Occipital lobe (tissue), 2 donors: ENCODE measurements around the gene DPP7. TPM values are rescaled to one million over a fixed set of nuclear protein-coding genes. Genes with fewer than 3 reads are reported as not detected.
A peak's percentile ranks its signal among the peaks of the same experiment; 100 is the strongest.

Experiments used
- DNase-seq: peaks from one replicate; lab custom pipeline; 2025; lab: John Stamatoyannopoulos, UW
- total RNA-seq: library from RNA; depleted of rRNA; stranded (reverse); fragments of >200 nt; gene quantifications from one replicate; pipeline ENCODE4 v1.2.3, GENCODE V29; 2014

The DPP7 gene
- total RNA-seq, result 17.6 TPM

DNA sequence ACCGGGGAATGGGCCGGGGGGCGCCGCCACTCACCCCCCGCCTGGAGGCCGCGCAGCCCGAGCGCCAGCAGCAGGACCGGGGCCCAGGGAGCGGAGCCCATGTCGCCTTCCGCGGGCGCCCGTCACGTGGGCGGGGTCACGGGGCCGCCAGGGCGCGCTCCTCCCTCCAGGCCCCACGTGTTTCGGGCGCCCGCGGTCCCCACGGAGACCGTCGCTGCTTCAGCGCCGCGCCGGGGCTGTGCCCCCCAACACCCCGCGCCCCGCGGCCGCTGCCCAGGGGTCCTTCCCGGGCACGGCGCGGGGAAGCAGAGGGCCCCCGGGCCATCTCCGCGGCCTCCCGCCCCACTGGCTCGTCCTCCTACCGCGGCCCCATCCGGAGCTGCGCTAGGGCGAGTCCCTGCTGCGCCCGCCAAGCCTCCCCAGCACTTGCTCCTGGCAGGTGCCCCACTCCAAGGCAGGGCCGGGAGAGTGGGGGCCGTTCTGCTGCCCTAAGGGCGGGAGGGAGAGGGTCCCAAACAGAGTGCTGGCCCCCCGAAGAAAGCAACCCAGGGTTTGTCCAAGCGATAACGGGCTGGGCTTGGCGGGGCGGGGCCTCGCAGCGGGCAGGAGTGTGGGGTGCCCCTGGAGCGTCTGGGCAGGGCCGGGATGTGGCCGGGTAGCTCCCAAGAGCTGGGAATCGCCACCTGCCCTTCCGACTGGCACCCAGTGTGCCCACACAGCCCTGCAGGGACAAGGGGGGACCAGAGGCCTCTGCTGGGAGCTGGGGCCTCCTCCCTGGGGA lies at the start of gene DPP7:
Gene DPP7 (minus strand): TSS at position 121 of the 781 bp plus-strand sequence. CDS start 20 bp downstream, at position 101.
- DNase-seq, result peak; percentile 61

DNA sequence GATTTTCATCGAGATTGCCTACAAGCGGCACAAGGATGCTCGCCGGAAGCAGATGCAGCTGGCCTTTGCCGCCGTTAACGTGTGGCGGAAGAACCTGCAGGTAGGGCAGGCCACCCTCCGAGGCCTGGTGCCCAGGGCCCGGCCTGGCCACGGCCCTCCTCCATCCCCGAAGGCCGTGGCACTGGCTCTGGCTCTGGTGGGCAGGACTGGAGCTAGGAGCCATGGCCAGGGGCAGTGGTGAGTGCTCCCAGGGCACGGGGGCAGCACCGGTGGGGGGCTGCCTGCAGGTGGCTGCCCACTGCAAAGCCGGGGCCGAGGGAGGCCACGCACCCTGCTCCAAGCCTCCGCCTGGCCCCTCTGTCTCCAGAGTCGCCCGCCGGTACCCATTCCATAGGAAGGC lies 49.3 kb upstream of the DPP7 start:
- DNase-seq, result no peak

DNA sequence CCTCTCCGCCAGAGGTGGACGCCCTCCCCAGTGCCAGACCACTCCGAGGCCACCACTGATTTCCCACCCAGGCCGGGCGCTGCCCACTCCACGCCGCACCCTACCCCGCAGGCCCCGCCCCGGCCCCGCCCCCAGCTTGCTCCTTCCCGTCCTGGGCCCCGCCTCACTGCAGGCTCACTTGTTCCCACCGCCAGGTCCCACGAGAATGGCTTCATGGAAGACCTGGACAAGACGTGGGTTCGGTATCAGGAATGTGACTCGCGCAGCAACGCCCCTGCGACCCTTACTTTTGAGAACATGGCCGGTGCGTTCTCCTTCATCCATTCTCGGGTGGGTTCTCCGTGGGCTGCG lies 48.8 kb upstream of the DPP7 start:
- DNase-seq, result no peak

DNA sequence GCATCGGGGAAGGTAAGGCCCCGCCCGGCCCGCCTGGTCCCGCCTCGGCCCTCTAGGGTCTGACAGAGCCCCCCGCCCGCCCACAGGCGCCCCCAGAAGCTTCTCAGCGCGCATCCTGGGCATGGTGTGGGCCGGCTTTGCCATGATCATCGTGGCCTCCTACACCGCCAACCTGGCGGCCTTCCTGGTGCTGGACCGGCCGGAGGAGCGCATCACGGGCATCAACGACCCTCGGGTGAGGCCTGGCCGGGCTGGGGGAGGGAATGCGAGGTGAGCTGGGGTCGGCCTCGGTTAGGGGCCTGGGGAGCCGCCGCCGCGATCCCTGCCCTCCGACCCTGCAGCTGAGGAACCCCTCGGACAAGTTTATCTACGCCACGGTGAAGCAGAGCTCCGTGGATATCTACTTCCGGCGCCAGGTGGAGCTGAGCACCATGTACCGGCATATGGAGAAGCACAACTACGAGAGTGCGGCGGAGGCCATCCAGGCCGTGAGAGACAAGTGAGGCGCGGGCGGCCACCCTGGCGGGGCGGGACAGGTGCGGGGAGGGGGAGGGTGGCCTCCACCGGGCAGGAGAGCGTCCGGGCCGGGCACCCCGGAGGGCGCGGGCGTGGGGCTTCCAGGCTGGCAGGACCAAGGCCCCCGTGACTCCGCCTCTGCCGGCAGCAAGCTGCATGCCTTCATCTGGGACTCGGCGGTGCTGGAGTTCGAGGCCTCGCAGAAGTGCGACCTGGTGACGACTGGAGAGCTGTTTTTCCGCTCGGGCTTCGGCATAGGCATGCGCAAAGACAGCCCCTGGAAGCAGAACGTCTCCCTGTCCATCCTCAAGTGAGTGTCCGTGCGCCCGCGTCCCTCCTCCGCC lies 48.2 kb upstream of the DPP7 start:
- no peak for DNase-seq

DNA sequence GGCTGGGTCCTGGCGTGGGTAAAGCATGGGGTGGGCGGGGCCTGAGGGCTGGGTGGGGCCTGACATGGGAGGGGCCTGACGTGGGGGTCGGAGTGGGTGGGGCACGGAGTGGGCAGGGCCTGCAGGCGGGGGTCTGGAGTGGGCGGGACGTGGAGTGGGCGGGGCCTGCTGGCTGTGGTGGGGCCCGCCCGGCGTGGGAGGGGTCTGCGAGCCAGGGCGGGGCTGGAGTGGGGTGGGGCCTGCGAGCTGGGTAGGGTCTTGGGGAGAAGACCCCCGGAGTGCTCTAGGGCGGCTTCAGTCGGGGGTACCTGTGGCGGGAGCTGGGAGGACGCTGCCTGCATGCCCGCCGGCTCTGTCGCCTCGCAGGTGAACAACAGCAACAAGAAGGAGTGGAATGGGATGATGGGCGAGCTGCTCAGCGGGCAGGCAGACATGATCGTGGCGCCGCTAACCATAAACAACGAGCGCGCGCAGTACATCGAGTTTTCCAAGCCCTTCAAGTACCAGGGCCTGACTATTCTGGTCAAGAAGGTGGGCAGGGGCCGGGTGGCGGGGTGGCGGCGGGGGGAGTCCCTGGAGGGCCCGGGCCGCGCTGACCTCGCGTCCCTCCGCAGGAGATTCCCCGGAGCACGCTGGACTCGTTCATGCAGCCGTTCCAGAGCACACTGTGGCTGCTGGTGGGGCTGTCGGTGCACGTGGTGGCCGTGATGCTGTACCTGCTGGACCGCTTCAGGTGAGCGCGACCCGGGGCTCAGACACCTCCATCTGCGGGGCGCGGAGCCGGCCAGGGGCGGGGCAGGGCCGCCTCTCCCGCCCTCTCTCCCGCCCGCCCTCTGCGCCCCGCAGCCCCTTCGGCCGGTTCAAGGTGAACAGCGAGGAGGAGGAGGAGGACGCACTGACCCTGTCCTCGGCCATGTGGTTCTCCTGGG lies 47.3 kb upstream of the DPP7 start:
- no peak for DNase-seq

DNA sequence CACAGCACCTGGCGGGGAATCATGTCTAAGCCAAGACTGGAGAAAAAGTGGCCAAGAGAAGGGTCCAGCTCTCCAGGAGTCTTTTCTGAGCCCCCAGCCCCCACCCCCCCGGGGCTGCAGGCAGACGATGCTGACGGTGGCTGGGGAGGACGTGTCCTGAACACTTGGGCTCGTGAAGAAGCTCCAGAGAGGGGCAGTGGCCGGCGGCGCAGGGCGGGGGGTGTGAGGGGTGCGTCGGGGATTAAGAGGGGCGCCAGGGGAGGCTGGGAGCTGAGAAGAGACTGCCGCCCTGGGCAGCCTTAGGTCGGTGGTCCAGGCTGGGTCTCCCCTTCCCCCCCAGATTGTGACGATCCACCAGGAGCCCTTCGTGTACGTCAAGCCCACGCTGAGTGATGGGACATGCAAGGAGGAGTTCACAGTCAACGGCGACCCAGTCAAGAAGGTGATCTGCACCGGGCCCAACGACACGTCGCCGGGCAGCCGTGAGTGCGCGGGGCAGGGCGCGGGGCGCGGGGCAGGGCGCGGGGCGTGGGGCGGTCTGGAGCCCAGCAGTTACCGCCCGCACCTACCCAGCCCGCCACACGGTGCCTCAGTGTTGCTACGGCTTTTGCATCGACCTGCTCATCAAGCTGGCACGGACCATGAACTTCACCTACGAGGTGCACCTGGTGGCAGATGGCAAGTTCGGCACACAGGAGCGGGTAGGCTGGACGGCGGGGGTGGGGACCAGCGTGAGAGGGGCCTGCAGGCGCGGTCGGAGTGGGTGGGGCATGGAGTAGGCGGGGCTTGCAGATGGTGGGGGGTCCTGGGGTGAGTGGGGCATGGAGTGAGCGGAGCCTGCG lies 46.4 kb upstream of the DPP7 start:
- DNase-seq, result no peak

DNA sequence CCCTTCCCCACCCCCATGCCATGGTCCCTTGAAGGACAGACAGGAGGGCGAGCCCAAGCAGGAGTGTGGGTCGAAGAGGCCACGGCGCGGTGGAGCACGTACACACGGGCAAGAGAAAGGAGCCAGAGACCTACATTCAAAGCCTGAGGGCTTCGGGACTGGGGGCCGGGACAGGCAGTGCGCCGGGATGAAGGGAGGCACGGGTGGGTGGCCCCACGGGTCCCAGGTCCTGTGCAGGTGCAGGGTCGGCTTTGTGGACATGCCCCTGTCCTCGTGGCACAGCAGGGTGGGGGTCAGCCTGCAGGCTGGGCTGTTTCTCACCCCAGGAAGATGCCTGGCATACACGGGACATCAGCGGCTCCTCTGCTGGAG lies 45.5 kb upstream of the DPP7 start:
- DNase-seq, result no peak

DNA sequence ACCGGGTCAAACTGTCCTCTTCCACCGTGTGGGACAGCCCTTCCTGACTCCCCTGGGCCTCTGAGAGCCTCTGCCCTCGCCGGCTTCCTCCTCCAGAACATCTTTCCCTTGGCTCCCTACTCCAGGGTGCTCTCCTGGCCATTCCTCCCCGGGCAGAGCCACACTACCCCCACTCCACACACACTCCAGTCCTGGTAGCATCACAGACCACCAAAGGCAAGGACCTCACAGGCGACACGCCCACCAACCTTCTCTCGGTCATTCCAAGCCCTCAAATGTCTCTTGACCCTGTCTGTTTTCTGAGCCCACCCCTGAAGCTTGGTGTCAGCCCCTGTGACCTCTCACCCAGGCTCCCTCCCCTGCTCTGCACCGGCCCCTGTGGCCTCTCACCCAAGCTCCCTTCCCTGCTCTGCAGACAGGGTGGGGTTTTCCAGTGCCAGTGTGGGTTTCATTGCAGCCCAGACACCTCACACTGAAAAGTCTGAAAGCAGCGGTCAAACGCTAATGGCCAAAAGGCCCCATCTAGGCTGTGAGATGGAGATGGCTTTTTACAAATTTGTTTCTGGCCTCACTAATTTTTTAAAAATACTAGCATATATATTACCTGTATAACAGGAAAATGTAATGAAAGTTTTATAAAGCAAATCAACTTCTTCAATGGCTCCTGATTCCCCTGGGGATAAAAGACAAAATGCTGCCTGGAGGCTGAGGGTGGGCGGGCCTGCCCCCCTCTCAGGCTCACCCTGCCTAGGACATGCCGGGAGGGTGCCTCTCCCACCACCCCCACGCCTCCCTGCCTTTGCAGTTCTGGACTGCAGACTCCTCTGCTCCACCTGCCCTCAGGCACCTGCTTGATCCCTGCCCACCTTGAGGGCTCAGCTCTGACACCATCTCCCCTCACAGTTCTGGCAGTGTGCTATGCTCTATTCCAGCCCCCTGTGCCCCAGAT lies 44.8 kb upstream of the DPP7 start:
- DNase-seq, result no peak

DNA sequence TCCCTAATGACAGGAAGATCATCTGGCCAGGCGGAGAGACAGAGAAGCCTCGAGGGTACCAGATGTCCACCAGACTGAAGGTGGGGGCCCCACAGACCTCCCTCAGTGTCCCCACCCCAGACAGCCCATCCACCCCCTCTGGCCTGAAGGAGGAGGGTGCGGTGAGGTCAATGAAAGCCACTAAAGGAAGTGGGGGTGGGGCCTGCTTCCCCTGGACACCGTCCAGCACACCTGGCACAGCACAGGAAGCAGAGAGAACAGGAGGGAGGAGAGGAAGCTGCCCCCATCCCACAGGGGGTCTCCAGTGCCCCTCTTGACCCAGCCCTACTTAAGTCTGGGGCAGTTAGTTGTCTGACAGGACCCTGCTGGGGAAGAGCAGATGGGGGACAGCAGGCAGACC lies 44.1 kb upstream of the DPP7 start:
- DNase-seq, result no peak

DNA sequence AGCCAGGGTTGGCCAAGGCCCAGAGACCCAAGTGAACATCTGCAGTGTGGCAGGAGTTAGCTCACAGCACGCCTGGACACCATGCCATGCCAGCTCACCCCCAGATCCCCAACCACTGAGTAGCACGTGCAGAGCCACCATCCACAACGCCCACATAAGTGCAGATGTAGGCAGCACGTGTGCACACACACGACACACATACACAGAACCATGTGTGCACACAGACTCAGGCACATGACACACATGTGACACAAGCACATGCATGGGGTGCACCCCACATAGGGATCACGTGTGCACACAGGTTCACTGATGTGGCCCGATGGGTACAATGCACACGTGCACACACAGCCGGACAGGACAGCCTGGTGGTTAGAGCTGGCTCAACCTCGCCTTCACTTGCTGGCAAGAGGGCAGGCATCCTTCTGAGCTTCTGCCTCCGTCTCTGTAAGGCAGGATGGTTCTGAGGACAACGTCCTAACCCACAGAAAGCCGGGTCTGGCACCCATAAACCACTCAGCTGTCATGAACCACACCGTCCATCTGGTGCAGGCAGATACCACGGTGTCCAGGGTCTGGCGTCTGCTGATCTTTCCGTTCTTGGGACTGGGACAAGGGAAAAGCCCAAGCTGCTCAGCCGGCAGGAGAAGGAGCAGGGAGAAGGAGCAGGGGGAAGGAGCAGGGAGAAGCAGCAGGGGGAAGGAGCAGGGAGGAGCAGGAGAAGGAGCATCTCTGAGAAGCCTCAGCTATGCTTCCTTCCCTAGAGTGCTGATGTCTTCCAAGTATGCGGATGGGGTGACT lies 43.3 kb upstream of the DPP7 start:
- DNase-seq, result peak; percentile 21

DNA sequence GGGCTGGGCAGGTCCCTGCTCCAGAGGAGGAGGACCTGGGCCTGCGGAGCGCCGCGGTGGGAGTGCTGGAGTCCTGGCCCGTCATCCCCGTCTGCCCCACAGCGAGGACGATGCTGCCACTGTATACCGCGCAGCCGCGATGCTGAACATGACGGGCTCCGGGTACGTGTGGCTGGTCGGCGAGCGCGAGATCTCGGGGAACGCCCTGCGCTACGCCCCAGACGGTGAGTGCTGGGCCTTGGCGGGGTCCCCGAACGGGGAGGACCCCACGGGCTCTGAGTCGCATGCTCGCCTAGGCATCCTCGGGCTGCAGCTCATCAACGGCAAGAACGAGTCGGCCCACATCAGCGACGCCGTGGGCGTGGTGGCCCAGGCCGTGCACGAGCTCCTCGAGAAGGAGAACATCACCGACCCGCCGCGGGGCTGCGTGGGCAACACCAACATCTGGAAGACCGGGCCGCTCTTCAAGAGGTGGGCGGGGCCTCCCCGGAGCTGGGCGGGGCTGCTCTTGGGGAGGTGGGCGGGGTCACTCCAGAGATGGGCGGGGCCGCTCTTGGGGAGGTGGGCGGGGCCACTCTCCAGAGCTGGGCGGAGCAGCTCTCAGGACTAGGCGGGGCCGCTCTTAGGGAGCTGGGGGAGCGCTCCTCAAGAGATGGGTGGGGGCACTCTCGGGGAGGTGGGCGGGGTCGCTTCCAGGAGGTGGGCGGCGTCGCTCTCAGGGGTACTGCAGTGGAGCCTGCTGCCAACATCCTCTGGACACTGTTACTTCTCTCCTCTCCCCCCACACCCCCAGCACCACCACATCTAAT lies 42.2 kb upstream of the DPP7 start:
- DNase-seq, result peak; percentile 50

DNA sequence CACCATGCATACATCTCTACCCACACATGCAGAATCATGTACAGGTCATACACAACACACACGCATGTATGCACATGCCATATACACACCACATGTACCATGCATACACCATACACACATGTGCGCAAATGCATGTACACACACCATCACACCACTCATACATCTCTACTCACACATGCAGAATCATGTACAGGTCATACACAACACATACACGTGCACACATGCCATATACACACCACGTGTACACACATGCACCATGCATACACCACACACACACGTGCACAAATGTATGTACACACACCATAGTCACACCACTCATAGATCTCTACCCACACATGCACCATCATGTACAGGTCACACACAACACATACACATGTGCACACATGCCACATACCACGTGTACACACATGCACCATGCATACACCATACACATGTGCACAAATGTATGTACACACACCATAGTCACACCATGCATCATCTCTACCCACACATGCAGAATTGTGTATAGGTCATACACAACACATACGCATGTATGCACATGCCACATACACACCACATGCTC lies 38.4 kb upstream of the DPP7 start:
- no peak for DNase-seq

DNA sequence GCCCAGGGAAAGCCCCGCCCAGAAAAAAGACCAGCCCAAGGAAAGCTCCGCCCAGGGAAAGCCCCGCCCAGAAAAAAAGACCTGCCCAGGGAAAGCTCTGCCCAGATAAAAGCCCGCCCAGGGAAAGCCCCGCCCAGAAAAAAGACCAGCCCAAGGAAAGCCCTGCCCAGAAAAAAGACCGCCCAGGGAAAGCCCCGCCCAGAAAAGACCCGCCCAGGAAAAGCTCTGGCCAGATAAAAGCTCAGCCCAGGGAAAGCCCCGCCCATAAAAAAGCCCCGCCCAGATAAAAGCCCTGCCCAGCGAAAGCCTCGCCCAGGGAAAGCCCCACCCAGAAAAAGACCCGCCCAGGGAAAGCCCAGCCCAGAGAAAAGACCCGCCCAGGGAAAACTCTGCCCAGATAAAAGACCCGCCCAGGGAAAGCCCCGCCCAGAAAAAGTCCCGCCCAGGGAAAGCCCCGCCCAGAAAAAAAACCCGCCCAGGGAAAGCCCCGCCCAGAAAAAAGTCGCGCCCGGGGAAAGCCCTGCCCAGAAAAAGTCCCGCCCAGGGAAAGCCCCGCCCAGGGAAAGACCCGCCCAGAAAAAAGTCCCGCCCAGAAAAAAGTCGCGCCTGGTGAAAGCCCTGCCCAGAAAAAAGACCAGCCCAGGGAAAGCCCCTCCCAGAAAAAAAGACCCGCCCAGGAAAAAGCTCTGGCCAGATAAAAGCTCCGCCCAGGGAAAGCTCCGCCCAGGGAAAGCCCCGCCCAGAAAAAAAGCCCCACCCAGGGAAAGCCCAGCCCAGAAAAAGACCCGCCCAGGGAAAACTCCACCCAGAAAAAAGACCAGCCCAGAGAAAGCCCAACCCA lies 36.3 kb upstream of the DPP7 start:
- DNase-seq, result no peak

DNA sequence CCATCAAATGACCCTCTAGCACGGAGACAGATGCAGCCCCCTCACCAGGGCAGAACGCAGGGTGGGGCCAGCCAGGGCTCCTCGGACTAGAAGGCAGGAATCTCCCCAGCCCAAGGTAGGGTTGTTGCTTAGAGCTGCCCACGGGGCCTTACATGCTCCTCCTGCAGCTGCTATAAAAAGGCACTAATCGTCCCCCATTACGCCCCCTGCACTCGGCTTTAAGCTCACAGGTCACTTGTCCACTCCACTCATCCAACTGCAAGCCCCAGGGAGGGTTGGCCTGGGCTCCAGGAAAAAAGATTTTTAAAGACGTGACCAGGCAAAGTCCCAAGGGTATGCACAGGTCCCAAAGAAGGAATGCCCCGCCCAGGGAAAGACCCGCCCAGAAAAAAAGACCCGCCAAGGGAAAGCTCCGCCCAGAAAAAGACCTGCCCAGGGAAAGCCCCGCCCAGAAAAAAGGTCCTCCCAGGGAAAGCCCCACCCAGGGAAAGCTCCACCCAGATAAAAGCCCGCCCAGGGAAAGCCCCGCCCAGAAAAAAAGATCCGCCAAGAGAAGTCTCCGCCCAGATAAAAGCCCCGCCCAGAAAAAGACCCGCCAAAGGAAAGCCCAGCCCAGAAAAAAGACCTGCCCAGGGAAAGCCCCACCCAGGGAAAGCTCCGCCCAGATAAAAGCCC lies 35.5 kb upstream of the DPP7 start:
- no peak for DNase-seq

DNA sequence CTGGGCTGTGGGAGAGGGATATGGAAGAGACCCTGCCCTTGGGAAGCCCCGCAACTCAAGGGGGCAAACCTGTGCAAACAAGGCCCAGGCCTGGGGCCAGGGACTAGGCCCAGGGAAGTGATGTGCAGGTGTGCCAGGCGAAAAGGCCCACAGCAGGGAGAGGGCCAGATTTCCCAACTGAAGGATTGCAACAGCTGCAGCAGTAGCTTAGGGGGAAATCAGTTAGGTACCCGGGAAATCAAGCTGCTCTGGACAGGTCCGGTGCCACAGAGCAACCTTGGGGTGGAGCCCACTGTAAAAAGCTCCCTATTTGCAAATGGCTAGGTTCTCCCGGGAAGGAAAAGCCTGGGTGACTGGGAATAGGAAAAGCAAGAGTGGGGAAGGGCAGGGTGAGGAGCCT lies 34.8 kb upstream of the DPP7 start:
- no peak for DNase-seq

DNA sequence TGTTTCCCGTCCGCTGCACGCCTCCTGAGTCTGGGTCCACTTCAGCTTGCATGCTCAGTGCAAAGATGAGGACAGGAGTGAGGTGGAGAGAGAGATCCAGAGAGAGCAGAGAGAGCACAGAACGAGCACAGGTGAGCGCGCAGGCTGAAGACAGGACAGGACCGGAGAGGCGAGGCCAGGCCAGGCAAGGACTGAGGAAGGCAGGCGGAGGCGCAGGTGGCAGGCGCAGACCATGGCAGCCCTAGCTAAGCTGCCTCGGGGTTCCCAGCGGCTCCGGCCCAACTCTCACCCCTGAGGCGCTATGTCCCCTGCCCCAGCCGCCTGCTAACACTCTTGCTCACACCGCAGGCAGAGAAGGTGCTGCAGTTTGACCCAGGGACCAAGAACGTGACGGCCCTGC lies 34.1 kb upstream of the DPP7 start:
- no peak for DNase-seq
